ENCODE measurements around the gene PLEKHF1. TPM values are rescaled to one million over a fixed set of nuclear protein-coding genes. Genes with fewer than 3 reads are reported as not detected.

The PLEKHF1 gene
- total and polyA plus RNA-seq, 8 donors: 2.1 to 9.3 (median 4.4) TPM

- FAIRE-seq: no peak
- DNase-seq: peak in 1 of 6 donors; percentile 34
- peak; percentile 56 to 88 (median 80) for ATAC-seq
Measured at GRCh38 chr19:29645911-29646310, 19.4 kb upstream of the PLEKHF1 start.

GRCh38 chr19:29650772-29651387 is 14.4 kb upstream of the PLEKHF1 start:
- TF ChIP-seq CTCF (IDR thresholded peaks at IDR 0.05): no peak
- FAIRE-seq: no peak

More at GRCh38 chr19:29645911-29646310, 19.4 kb upstream of the PLEKHF1 start:
- no peaks in the 10 kb centered on the region for H3K9me3 ChIP-seq
- H3K4me1 ChIP-seq: peaks cover 0 to 7% (median 7%) of the 10 kb centered on the region in 3 donors
- no peak for TF ChIP-seq CTCF (IDR thresholded peaks at IDR 0.05)
- no peak overlapping the region for H3K4me3 ChIP-seq
- no peaks in the 10 kb centered on the region for H3K36me3 ChIP-seq
- H3K27me3 ChIP-seq: no peaks in the 10 kb centered on the region
- intact Hi-C loops (cut with DNase I): no loop called here
- 1 to 3% methylated on average over 8 of the region's 8 CpGs for WGBS, 2 donors
- peak overlapping the region in 2 of 4 donors; percentile 33 for H3K27ac ChIP-seq

GRCh38 chr19:29651622-29652394 is 13.5 kb upstream of the PLEKHF1 start:
- no peak overlapping the region for H3K27ac ChIP-seq
- 78 to 89% methylated on average over 7 of the region's 7 CpGs for WGBS, 2 donors
- H3K27me3 ChIP-seq: no peaks in the 10 kb centered on the region
- TF ChIP-seq CTCF (IDR thresholded peaks at IDR 0.05): no peak
- no peak for FAIRE-seq
- no peak for ATAC-seq
- H3K4me1 ChIP-seq: no peaks in the 10 kb centered on the region
- no peaks in the 10 kb centered on the region for H3K9me3 ChIP-seq
- intact Hi-C loops (cut with DNase I): no loop called here
- DNase-seq: no peak
- no peaks in the 10 kb centered on the region for H3K36me3 ChIP-seq
- no peak overlapping the region for H3K4me3 ChIP-seq

More at GRCh38 chr19:29650772-29651387, 14.4 kb upstream of the PLEKHF1 start:
- Histone ChIP-seq H3K4me1 (peaks cover 0 to 5% (median 3%) of the 10 kb centered on the region in 3 donors), H3K27me3 (no peaks in the 10 kb centered on the region), H3K9me3 (no peaks in the 10 kb centered on the region), H3K27ac (no peak overlapping the region), H3K4me3 (no peak overlapping the region), H3K36me3 (no peaks in the 10 kb centered on the region)
- intact Hi-C loops (cut with DNase I): no loop called here
- ATAC-seq (no peak), DNase-seq (no peak)
- WGBS, 2 donors: 57 to 60% methylated on average over 7 of the region's 7 CpGs

GRCh38 chr19:29653398-29653797 is 11.9 kb upstream of the PLEKHF1 start:
- no peak for TF ChIP-seq CTCF (IDR thresholded peaks at IDR 0.05)
- Histone ChIP-seq H3K9me3 (no peaks in the 10 kb centered on the region), H3K4me3 (no peak overlapping the region), H3K36me3 (no peaks in the 10 kb centered on the region), H3K27ac (no peak overlapping the region), H3K27me3 (no peaks in the 10 kb centered on the region), H3K4me1 (no peaks in the 10 kb centered on the region)
- 78 to 84% methylated on average over 5 of the region's 5 CpGs for WGBS, 2 donors
- ATAC-seq (no peak), DNase-seq (no peak), FAIRE-seq (no peak)
- intact Hi-C loops (cut with DNase I): no loop called here

All from pancreas (tissue), 10 donors.